SK-N-SH treated with all-trans-retinoic acid at 6 μM for 48 hours (cell line): ENCODE data around the gene MAD2L1.

ENCODE experiments used
- ATAC-seq: fragments of 200-7000 bp; cut with Tn5 transposase; 3 replicates; pipeline ENCODE4 v1.9.1; 2020; ENCODE audit warnings: mild to moderate bottlenecking, moderate library complexity
- ARNTL ChIP-seq: fragments of 450-650 bp; formaldehyde crosslinking; IDR thresholded peaks from 2 replicates; pipeline ENCODE4 v1.5.0; 2020; ENCODE audit warnings: low read depth, mild to moderate bottlenecking, moderate library complexity, borderline replicate concordance
- BACH2 ChIP-seq: fragments of 250-450 bp; sonication (Bioruptor Pico); IDR thresholded peaks from 2 replicates; pipeline ENCODE4 v1.9.0; 2021; ENCODE audit warnings: mild to moderate bottlenecking, borderline replicate concordance
- CREB5 ChIP-seq: fragments of 250-450 bp; sonication (Bioruptor Pico); IDR thresholded peaks from 2 replicates; pipeline ENCODE4 v1.5.1; 2020; ENCODE audit warnings: low read depth, mild to moderate bottlenecking, moderate library complexity
- CSDC2 ChIP-seq: fragments of 250-450 bp; sonication (Bioruptor Pico); IDR thresholded peaks from 2 replicates; pipeline ENCODE4 v1.5.0; 2020; ENCODE audit warnings: mild to moderate bottlenecking, moderate library complexity
- CSRNP3 ChIP-seq: fragments of 250-450 bp; sonication (Bioruptor Pico); IDR thresholded peaks from 2 replicates; pipeline ENCODE4 v1.5.1; 2021; ENCODE audit warnings: mild to moderate bottlenecking, moderate library complexity
- ESRRG ChIP-seq: fragments of 250-450 bp; sonication (Bioruptor Pico); IDR thresholded peaks from 2 replicates; pipeline ENCODE4 v1.6.1; 2021; ENCODE audit warnings: mild to moderate bottlenecking
- ISL1 ChIP-seq: fragments of 250-450 bp; sonication (Bioruptor Pico); IDR thresholded peaks from 2 replicates; pipeline ENCODE4 v2.1.2; 2022; ENCODE audit warnings: mild to moderate bottlenecking, moderate library complexity
- OSR1 ChIP-seq: fragments of 250-450 bp; sonication (Bioruptor Pico); IDR thresholded peaks from 2 replicates; pipeline ENCODE4 v1.8.0; 2022; ENCODE audit warnings: moderate library complexity, mild to moderate bottlenecking, inconsistent platforms
- PATZ1 ChIP-seq: fragments of 250-450 bp; sonication (Bioruptor Pico); IDR thresholded peaks from 2 replicates; pipeline ENCODE4 v1.8.0; 2020; ENCODE audit warnings: mild to moderate bottlenecking, moderate library complexity, borderline replicate concordance
- POU6F1 ChIP-seq: fragments of 250-450 bp; sonication (Bioruptor Pico); IDR thresholded peaks from 2 replicates; pipeline ENCODE4 v1.8.0; 2021; ENCODE audit warnings: low read depth, mild to moderate bottlenecking, moderate library complexity, borderline replicate concordance
- PPARA ChIP-seq: fragments of 250-450 bp; sonication (Bioruptor Pico); IDR thresholded peaks from 2 replicates; pipeline ENCODE4 v1.5.0; 2020; ENCODE audit warnings: mild to moderate bottlenecking, borderline replicate concordance
- RARB ChIP-seq: fragments of 250-450 bp; sonication (Bioruptor Pico); IDR thresholded peaks from 2 replicates; pipeline ENCODE4 v1.8.0; 2021; ENCODE audit warnings: mild to moderate bottlenecking, moderate library complexity
- SNAI2 ChIP-seq: fragments of 250-450 bp; sonication (Bioruptor Pico); IDR thresholded peaks from 2 replicates; pipeline ENCODE4 v1.5.0; 2020; ENCODE audit warnings: mild to moderate bottlenecking, moderate library complexity
- TCF4 ChIP-seq: fragments of 250-450 bp; sonication (Bioruptor Pico); IDR thresholded peaks from 2 replicates; pipeline ENCODE4 v1.8.0; 2021; ENCODE audit warnings: mild to moderate bottlenecking, moderate library complexity, borderline replicate concordance
- TOX ChIP-seq: fragments of 250-450 bp; sonication (Bioruptor Pico); IDR thresholded peaks from 2 replicates; pipeline ENCODE4 v1.8.0; 2021; ENCODE audit warnings: mild to moderate bottlenecking, moderate library complexity, borderline replicate concordance
- TSHZ2 ChIP-seq: fragments of 250-450 bp; sonication (Bioruptor Pico); IDR thresholded peaks from 2 replicates; pipeline ENCODE4 v1.5.0; 2020; ENCODE audit warnings: mild to moderate bottlenecking, moderate library complexity
- ZFP3 ChIP-seq: fragments of 250-450 bp; sonication (Bioruptor Pico); IDR thresholded peaks from 2 replicates; pipeline ENCODE4 v1.5.0; 2020; ENCODE audit warnings: mild to moderate bottlenecking, moderate library complexity
- ZFP30 ChIP-seq: fragments of 450-650 bp; formaldehyde crosslinking; IDR thresholded peaks from 2 replicates; pipeline ENCODE4 v1.5.0; 2022; ENCODE audit warnings: mild to moderate bottlenecking, moderate library complexity
- ZNF565 ChIP-seq: fragments of 450-650 bp; formaldehyde crosslinking; conservative IDR thresholded peaks from 2 replicates; pipeline ENCODE4 v1.5.0; 2020; ENCODE audit warnings: low read depth, mild to moderate bottlenecking, moderate library complexity
- ZNF70 ChIP-seq: fragments of 450-650 bp; formaldehyde crosslinking; IDR thresholded peaks from 2 replicates; pipeline ENCODE4 v1.5.0; 2020; ENCODE audit warnings: mild to moderate bottlenecking, moderate library complexity
- ZNF8 ChIP-seq: fragments of 450-650 bp; formaldehyde crosslinking; IDR thresholded peaks from 2 replicates; pipeline ENCODE4 v1.5.0; 2020; ENCODE audit warnings: mild to moderate bottlenecking, moderate library complexity

Gene MAD2L1

DNA sequence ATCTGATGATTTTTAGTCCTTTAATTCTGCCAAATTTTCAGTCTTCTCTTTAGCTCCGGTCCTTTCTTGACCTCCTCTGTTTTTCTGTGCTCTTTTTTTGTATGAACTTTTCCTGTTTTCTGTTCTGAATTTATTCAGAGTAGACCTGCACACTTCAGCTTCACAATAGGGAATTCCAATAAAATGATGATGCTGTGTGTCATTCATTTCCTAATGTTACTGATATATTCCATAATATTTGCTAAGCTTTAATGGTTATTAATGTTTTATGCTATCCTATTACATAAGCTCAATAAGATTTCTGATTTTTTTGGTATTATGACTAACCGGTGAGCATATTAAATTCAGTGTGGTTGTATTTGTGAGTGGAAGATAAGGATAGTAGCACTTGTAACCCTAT lies 13.9 kb upstream of the MAD2L1 start:
- TF ChIP-seq ISL1, result no peak
- no peak for TF ChIP-seq CSDC2 (CRISPR knock-in tag)
- TF ChIP-seq CREB5, result no peak
- TF ChIP-seq PATZ1 (CRISPR knock-in tag), result no peak
- no peak for TF ChIP-seq ZNF70 (CRISPR knock-in tag)
- no peak for TF ChIP-seq ZFP3 (CRISPR knock-in tag)
- no peak for TF ChIP-seq ESRRG
- no peak for TF ChIP-seq TSHZ2 (CRISPR knock-in tag)
- no peak for TF ChIP-seq TOX
- TF ChIP-seq RARB (CRISPR knock-in tag), result no peak
- no peak for TF ChIP-seq OSR1
- TF ChIP-seq ZFP30 (CRISPR knock-in tag), result no peak
- no peak for TF ChIP-seq TCF4 (CRISPR knock-in tag)
- no peak for TF ChIP-seq ZNF565 (CRISPR knock-in tag)
- no peak for TF ChIP-seq ZNF8 (CRISPR knock-in tag)
- TF ChIP-seq ARNTL (CRISPR knock-in tag), result no peak
- TF ChIP-seq SNAI2 (CRISPR knock-in tag), result no peak
- no peak for TF ChIP-seq PPARA (CRISPR knock-in tag)
- no peak for TF ChIP-seq BACH2 (CRISPR knock-in tag)
- no peak for ATAC-seq

DNA sequence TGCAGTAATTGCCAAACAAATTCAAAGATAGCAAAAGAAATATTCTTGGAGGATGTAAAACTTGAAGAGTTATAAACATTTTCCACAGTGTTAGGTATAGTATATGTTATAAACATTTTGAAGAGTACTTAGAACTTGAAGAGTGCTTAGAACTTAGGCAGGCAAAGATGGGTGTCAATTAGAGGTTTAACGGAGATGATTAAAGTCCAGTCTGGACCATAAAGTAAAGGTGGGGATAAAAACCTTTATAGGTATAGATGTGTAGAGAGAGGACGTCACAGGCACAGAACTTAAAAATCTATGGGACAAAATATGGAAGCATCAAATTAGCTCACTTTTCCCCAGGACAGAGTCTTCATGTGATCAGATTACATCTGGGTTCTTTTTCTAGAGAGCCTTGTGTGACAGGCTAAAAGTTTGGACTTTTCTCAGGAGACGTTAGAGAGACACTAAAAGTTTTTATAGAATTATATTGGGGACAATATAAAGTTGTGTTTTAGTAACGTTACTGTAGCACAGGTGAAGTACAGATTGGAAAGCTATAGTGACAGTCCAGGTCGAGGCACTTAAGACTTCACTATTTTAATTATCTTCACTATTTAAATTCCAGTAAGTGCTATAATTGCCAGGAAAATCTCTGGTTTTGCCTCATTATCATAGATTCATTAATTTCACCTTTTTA lies 13.3 kb upstream of the MAD2L1 start:
- TF ChIP-seq ZNF565 (CRISPR knock-in tag), result no peak
- TF ChIP-seq TSHZ2 (CRISPR knock-in tag), result no peak
- TF ChIP-seq CSRNP3 (CRISPR knock-in tag), result no peak
- no peak for TF ChIP-seq POU6F1
- TF ChIP-seq ZFP30 (CRISPR knock-in tag), result no peak
- TF ChIP-seq, all 23 proteins: peak for 0
- no peak for ATAC-seq
